Esophagus muscularis mucosa (tissue), 4 donors: ENCODE measurements around the gene SLC7A8. TPM values are rescaled to one million over a fixed set of nuclear protein-coding genes. Genes with fewer than 3 reads are reported as not detected.
A peak's percentile ranks its signal among the peaks of the same experiment; 100 is the strongest.

ENCODE experiments used
- DNase-seq: peaks from one replicate; pipeline ENCODE4 v3.0.0-alpha.2; 2017; ENCODE audit errors: extremely low spot score
- H3K27ac ChIP-seq, 4 donors: fragments of 200-600 bp; sonication (generic); replicated peaks in 1 of 4; 1 replicate in 3 of 4; 2 replicates in 1 of 4; pipeline ENCODE4 v1.5.1; 2016 to 2019; ENCODE audit warnings: mild to moderate bottlenecking in 1 of 4
- H3K27me3 ChIP-seq, 4 donors: fragments of 200-600 bp; sonication (generic); one replicate each; pipeline versions ENCODE4 v1.5.1 to v1.6.0; 2016 to 2019
- H3K36me3 ChIP-seq, 4 donors: fragments of 200-600 bp; sonication (generic); one replicate each; pipeline ENCODE4 v1.5.1; 2016 to 2019
- H3K4me1 ChIP-seq, 4 donors: fragments of 200-600 bp; sonication (generic); one replicate each; pipeline ENCODE4 v1.5.1; 2016 to 2019
- H3K4me3 ChIP-seq, 4 donors: fragments of 200-600 bp; sonication (generic); 1 replicate in 2 of 4; 2 replicates in 2 of 4; pipeline ENCODE4 v1.5.1; 2016 to 2019; ENCODE audit warnings: mild to moderate bottlenecking in 4 of 4, moderate library complexity in 1 of 4
- H3K9me3 ChIP-seq, 4 donors: fragments of 200-600 bp; sonication (generic); 1 replicate in 3 of 4; 2 replicates in 1 of 4; pipeline ENCODE4 v1.5.1; 2016 to 2019
- EP300 ChIP-seq: sonication (generic); formaldehyde crosslinking; IDR thresholded peaks from one replicate; pipeline ENCODE4 v1.6.1; 2017; ENCODE audit warnings: antibody characterized with exemption
- POLR2A ChIP-seq: fragments of 450-650 bp; IDR thresholded peaks from one replicate; pipeline ENCODE4 v1.6.1; 2017; ENCODE audit warnings: antibody characterized with exemption, moderate library complexity, mild to moderate bottlenecking, low read depth
- POLR2AphosphoS5 ChIP-seq, 2 donors: sonication (generic); formaldehyde crosslinking; IDR thresholded peaks; one replicate each; pipeline ENCODE4 v1.6.1; 2017; ENCODE audit warnings: antibody characterized with exemption in 2 of 2
- WGBS: methylation state at CpG from one replicate; pipeline ENCODE4 v1.1.5; 2018; 5-methylcytosine and 5-hydroxymethylcytosine counted together
- intact Hi-C: fragments of 100-400 bp; cut with DNase I; formaldehyde crosslinking; loops from one replicate; pipeline ENCODE4 v1.15.1; 2023
- total RNA-seq, 4 donors: library from RNA; depleted of rRNA; stranded (reverse); fragments of >200 nt; gene quantifications; one replicate each; pipeline versions ENCODE4 v1.1.0 to v1.2.1, GENCODE V29; 2016
- TF ChIP-seq, protein P1 (sequence below), 3 experiments: fragments of 200-600 bp in 2 of 3; fragments of 450-650 bp in 1 of 3; sonication (generic) in 2 of 3; IDR thresholded peaks; one replicate each; pipeline ENCODE4 v1.5.1; 2017 to 2019; ENCODE audit warnings: antibody characterized with exemption in 3 of 3, mild to moderate bottlenecking in 2 of 3, moderate library complexity in 1 of 3

SLC7A8 gene
- total RNA-seq, 4 donors from 2014 or later, result 19.5 to 48.3 (median 32.5) TPM

DNA sequence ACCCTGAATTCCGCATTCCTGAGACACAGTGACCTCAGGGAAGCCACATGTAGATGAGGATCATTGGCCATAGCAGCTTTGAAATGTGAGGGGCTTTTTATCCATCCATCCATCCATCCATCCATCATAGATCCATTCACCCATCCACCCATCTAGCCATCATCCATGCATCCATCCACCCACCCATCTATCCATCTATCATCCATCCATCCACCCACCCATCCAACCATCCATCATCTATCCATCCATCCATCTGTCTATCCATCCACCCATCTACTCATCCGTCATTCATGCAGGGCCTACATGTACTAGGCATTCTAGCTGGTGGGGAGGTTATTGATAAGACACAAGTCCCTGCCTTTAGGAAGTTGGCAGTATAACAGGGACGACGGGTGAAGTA lies 36.5 kb downstream of the SLC7A8 start:
- 77% methylated on average over 4 of the region's 4 CpGs for WGBS
- DNase-seq, result no peak
- Histone ChIP-seq H3K36me3 (peaks cover 0 to 14% (median 0%) of the 10 kb centered on the region in 4 donors), H3K9me3 (no peaks in the 10 kb centered on the region), H3K27ac (peak overlapping the region; percentile 77 to 94 (median 91)), H3K27me3 (no peaks in the 10 kb centered on the region), H3K4me3 (no peak overlapping the region), H3K4me1 (peaks cover 57 to 99% (median 91%) of the 10 kb centered on the region in 4 donors)
- intact Hi-C loops, result no loop called here
- TF ChIP-seq, protein P1, sequence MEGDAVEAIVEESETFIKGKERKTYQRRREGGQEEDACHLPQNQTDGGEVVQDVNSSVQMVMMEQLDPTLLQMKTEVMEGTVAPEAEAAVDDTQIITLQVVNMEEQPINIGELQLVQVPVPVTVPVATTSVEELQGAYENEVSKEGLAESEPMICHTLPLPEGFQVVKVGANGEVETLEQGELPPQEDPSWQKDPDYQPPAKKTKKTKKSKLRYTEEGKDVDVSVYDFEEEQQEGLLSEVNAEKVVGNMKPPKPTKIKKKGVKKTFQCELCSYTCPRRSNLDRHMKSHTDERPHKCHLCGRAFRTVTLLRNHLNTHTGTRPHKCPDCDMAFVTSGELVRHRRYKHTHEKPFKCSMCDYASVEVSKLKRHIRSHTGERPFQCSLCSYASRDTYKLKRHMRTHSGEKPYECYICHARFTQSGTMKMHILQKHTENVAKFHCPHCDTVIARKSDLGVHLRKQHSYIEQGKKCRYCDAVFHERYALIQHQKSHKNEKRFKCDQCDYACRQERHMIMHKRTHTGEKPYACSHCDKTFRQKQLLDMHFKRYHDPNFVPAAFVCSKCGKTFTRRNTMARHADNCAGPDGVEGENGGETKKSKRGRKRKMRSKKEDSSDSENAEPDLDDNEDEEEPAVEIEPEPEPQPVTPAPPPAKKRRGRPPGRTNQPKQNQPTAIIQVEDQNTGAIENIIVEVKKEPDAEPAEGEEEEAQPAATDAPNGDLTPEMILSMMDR (IDR thresholded peaks at IDR 0.05), result no peak
- TF ChIP-seq POLR2A, result no peak
- no peak for TF ChIP-seq EP300
- TF ChIP-seq POLR2AphosphoS5 (IDR thresholded peaks at IDR 0.05), result no peak

DNA sequence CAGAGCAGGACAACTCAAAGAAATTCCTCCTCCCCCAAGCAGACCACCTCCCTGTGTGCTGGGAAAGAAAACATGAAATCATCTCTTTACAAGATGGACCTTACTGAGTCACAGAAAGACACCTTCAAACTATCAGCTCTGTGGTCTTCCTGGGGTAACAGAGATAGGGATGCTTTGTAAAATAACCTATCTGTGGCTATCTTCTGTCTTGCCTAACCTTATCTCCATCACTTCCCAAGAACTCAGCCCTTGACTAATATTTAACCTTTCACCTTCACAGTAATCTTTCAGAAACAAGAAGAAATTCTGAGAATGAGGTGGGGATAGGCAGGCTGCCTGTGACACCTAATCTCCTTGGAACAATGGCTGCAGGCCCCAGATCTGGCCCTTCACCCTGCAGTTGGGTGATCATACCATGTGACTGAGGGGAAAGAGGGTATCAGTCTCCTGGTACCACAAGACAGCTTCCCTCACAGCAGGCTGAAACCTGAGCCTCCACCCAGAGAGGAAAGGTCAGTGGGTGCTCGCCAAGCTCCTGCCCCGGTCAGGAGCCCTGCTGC lies 37.0 kb downstream of the SLC7A8 start:
- intact Hi-C loops, result no loop called here
- Histone ChIP-seq H3K4me3 (no peak overlapping the region), H3K36me3 (peaks cover 0 to 14% (median 0%) of the 10 kb centered on the region in 4 donors), H3K27ac (peak overlapping the region; percentile 77 to 94 (median 91)), H3K4me1 (peaks cover 57 to 99% (median 91%) of the 10 kb centered on the region in 4 donors), H3K9me3 (no peaks in the 10 kb centered on the region), H3K27me3 (no peaks in the 10 kb centered on the region)
- WGBS, result 100% methylated on average over 1 of the region's 2 CpGs
- no peak for DNase-seq
- TF ChIP-seq, protein P1 (IDR thresholded peaks at IDR 0.05), result no peak
- TF ChIP-seq EP300, result no peak
- TF ChIP-seq POLR2AphosphoS5 (IDR thresholded peaks at IDR 0.05), result no peak
- TF ChIP-seq POLR2A, result no peak

DNA sequence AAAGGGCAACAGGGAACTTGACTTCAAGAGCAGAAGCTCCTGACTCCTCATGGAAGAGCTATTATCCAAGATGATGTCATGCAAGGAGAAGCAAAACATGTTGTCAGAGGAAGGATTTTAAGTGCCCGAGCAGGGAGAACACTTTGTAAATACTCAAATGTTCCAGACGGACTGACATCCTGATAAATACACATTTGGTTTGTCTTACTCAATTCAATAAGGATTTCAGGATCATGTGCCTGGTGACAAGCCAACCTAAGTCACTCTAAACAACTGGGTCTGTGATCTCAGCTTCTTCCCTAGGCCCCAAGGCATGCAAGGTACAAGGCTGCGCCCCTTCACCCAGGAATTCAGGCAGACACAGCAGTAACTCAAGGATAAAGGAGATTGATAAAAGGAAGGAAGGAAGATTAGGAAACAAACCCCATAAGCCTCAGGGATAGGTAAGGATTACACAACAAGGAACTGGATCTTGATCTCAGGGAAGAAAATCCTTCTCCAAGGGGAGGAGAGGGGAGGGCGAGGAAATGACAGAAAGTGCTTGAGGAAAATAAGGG lies 37.6 kb downstream of the SLC7A8 start:
- H3K27me3 ChIP-seq, result no peaks in the 10 kb centered on the region
- DNase-seq, result no peak
- WGBS, result 48% methylated on average over 4 of the region's 4 CpGs
- H3K9me3 ChIP-seq, result no peaks in the 10 kb centered on the region
- peaks cover 0 to 13% (median 2%) of the 10 kb centered on the region in 4 donors for H3K36me3 ChIP-seq
- H3K4me3 ChIP-seq, result no peak overlapping the region
- peak overlapping the region; percentile 77 to 94 (median 91) for H3K27ac ChIP-seq
- TF ChIP-seq, protein P1 (IDR thresholded peaks at IDR 0.05), result no peak
- TF ChIP-seq POLR2A (no peak), POLR2AphosphoS5 (IDR thresholded peaks at IDR 0.05) (peak; percentile 77 to 83), EP300 (peak; percentile 84)
- peaks cover 53 to 96% (median 92%) of the 10 kb centered on the region in 4 donors for H3K4me1 ChIP-seq
- intact Hi-C loops, result no loop called here

DNA sequence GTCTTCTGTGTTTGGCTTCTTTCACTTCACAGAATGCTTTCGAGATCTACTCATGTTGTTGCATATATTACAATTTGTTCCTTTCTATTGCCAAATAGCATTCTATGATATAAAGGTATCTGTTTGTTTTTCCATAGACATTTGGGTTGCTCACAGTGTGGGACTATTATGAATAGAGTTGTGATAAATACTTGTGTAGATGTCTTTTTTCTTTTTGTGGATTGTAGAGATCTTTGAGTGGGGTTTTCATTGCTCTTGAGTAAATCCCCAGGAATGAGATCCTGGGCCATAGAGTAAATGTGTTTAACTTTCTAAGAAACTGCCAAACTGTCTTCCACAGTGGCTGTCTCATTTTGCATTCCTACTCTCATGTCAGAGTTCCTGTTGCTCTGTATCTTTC lies 39.5 kb downstream of the SLC7A8 start:
- intact Hi-C loops, result no loop called here
- TF ChIP-seq POLR2AphosphoS5 (IDR thresholded peaks at IDR 0.05) (no peak), EP300 (no peak), POLR2A (no peak)
- TF ChIP-seq, protein P1 (IDR thresholded peaks at IDR 0.05), result no peak
- Histone ChIP-seq H3K27me3 (no peaks in the 10 kb centered on the region), H3K4me3 (no peak overlapping the region), H3K9me3 (no peaks in the 10 kb centered on the region), H3K27ac (peak overlapping the region; percentile 77 to 94 (median 91)), H3K36me3 (peaks cover 19 to 29% (median 22%) of the 10 kb centered on the region in 4 donors), H3K4me1 (peaks cover 53 to 82% (median 77%) of the 10 kb centered on the region in 4 donors)
- no peak for DNase-seq
- 73% methylated on average over 1 of the region's 1 CpG for WGBS
